Upper lobe of right lung (tissue), 1 donor: Measurements from ENCODE around the gene CLTB. TPM values are rescaled to one million over a fixed set of nuclear protein-coding genes. Genes with fewer than 3 reads are reported as not detected.

Experiments
- ATAC-seq: fragments of 200-7000 bp; cut with Tn5 transposase; one replicate; pipeline ENCODE4 v1.9.1; 2020; ENCODE audit warnings: mild to moderate bottlenecking, moderate library complexity
- DNase-seq: peaks from one replicate; pipeline ENCODE4 v3.0.0-alpha.2; 2020
- H3K27ac ChIP-seq: fragments of 200-600 bp; one replicate; pipeline ENCODE4 v1.8.0; 2022
- H3K27me3 ChIP-seq: fragments of 200-600 bp; one replicate; pipeline ENCODE4 v1.8.0; 2022; ENCODE audit warnings: mild to moderate bottlenecking
- H3K36me3 ChIP-seq: fragments of 200-600 bp; one replicate; pipeline ENCODE4 v1.8.0; 2022
- H3K4me1 ChIP-seq: fragments of 200-600 bp; one replicate; pipeline ENCODE4 v1.8.0; 2022
- H3K4me3 ChIP-seq: fragments of 200-600 bp; one replicate; pipeline ENCODE4 v1.8.0; 2022; ENCODE audit warnings: mild to moderate bottlenecking
- H3K9me3 ChIP-seq: fragments of 200-600 bp; one replicate; pipeline ENCODE4 v1.8.0; 2022
- CTCF ChIP-seq: fragments of 200-600 bp; IDR thresholded peaks from one replicate; pipeline ENCODE4 v1.8.0; 2022; ENCODE audit warnings: antibody characterized with exemption
- intact Hi-C: fragments of 100-400 bp; cut with DNase I; formaldehyde crosslinking; loops from one replicate; pipeline ENCODE4 v1.11.0; 2022
- total RNA-seq: library from RNA; stranded (reverse); fragmentation: NEBNext Ultra II Directional; extraction: Animal tissue kit (Norgen Biotek cat#: 25700); gene quantifications from one replicate; pipeline ENCODE4 v1.2.1, GENCODE V29; 2021
- donor health status: DM: no; HTN: yes; CAD: no; lungs with severe emphysema.

Gene CLTB
- total RNA-seq, 1 donor from 2014 or later, result 80.9 TPM

GRCh38 chr5:176362233-176362490 lies 54.2 kb downstream of the CLTB start:
- intact Hi-C loops, result no loop called here
- Histone ChIP-seq H3K4me1 (peaks cover 19% of the 10 kb centered on the region), H3K4me3 (peak overlapping the region; percentile 81), H3K36me3 (peaks cover 13% of the 10 kb centered on the region), H3K9me3 (no peaks in the 10 kb centered on the region), H3K27ac (peak overlapping the region; percentile 44), H3K27me3 (no peaks in the 10 kb centered on the region)
- no peak for ATAC-seq
- no peak for DNase-seq
- no peak for TF ChIP-seq CTCF

- intact Hi-C loops, result no loop called here
- H3K27ac ChIP-seq, result peak within 1 kb of the TSS; percentile 77
- ATAC-seq (peak; percentile 97), DNase-seq (peak; percentile 98)
- no peaks in the 10 kb centered on the region for H3K27me3 ChIP-seq
- H3K4me1 ChIP-seq, result peaks cover 19% of the 10 kb centered on the region
- H3K36me3 ChIP-seq, result peaks cover 17% of the 10 kb centered on the region
- H3K9me3 ChIP-seq, result no peaks in the 10 kb centered on the region
- H3K4me3 ChIP-seq, result peak within 1 kb of the TSS; percentile 81
- TF ChIP-seq CTCF, result peak; percentile 22
Measured at GRCh38 chr5:176361437-176362232, 54.7 kb downstream of the CLTB start, which contains the start of gene KIAA1191. Gene KIAA1191 (minus strand): TSS chr5:176361764. CDS start chr5:176359508, 2,256 bp downstream.

GRCh38 chr5:176360894-176361436 lies 55.4 kb downstream of the CLTB start:
- Histone ChIP-seq H3K36me3 (peaks cover 17% of the 10 kb centered on the region), H3K4me1 (peaks cover 14% of the 10 kb centered on the region), H3K27ac (peak overlapping the region; percentile 77), H3K27me3 (no peaks in the 10 kb centered on the region), H3K4me3 (peak overlapping the region; percentile 81), H3K9me3 (no peaks in the 10 kb centered on the region)
- peak; percentile 1 for ATAC-seq
- TF ChIP-seq CTCF, result no peak
- intact Hi-C loops, result no loop called here
- DNase-seq, result no peak

- no peak overlapping the region for H3K4me3 ChIP-seq
- peaks cover 30% of the 10 kb centered on the region for H3K36me3 ChIP-seq
- DNase-seq, result no peak
- no peak overlapping the region for H3K27ac ChIP-seq
- intact Hi-C loops, result no loop called here
- H3K27me3 ChIP-seq, result no peaks in the 10 kb centered on the region
- H3K9me3 ChIP-seq, result no peaks in the 10 kb centered on the region
- peaks cover 11% of the 10 kb centered on the region for H3K4me1 ChIP-seq
- no peak for TF ChIP-seq CTCF
- ATAC-seq, result no peak
Measured at GRCh38 chr5:176359658-176360057, 56.7 kb downstream of the CLTB start.

- DNase-seq (no peak), ATAC-seq (no peak)
- Histone ChIP-seq H3K4me1 (peaks cover 10% of the 10 kb centered on the region), H3K36me3 (peaks cover 64% of the 10 kb centered on the region), H3K27ac (no peak overlapping the region), H3K4me3 (no peak overlapping the region), H3K9me3 (no peaks in the 10 kb centered on the region), H3K27me3 (no peaks in the 10 kb centered on the region)
- TF ChIP-seq CTCF, result no peak
- intact Hi-C loops, result no loop called here
Measured at GRCh38 chr5:176356179-176356566, 60.2 kb downstream of the CLTB start.
